Smooth muscle cell (in vitro differentiated cells): ENCODE results near the gene ANTKMT. TPM values are rescaled to one million over a fixed set of nuclear protein-coding genes. Genes with fewer than 3 reads are reported as not detected.

ENCODE experiments used
- DNase-seq: peaks from one replicate; lab custom pipeline; 2025; ENCODE audit not compliant: unreplicated experiment; lab: John Stamatoyannopoulos, UW
- H2AFZ ChIP-seq: fragments of 200-600 bp; sonication (generic); 2 replicates; pipeline ENCODE4 v1.6.0; 2016; ENCODE audit warnings: antibody characterized with exemption, low read depth, mild to moderate bottlenecking
- H3F3A ChIP-seq: fragments of 200-600 bp; sonication (generic); 2 replicates; pipeline ENCODE4 v1.6.0; 2017; ENCODE audit warnings: antibody characterized with exemption, low read depth
- H3K27ac ChIP-seq: fragments of 200-600 bp; sonication (generic); 2 replicates; pipeline ENCODE4 v1.5.1; 2016; ENCODE audit warnings: low read depth, mild to moderate bottlenecking
- H3K27me3 ChIP-seq: fragments of 200-600 bp; sonication (generic); 2 replicates; pipeline ENCODE4 v1.6.1; 2016; ENCODE audit warnings: low read depth, mild to moderate bottlenecking
- H3K36me3 ChIP-seq: fragments of 200-600 bp; sonication (generic); 2 replicates; pipeline ENCODE4 v1.5.1; 2016; ENCODE audit warnings: low read depth
- H3K4me1 ChIP-seq: fragments of 200-600 bp; sonication (generic); 2 replicates; pipeline ENCODE4 v1.5.1; 2016; ENCODE audit warnings: low read depth
- H3K4me2 ChIP-seq: fragments of 200-600 bp; sonication (generic); 2 replicates; pipeline ENCODE4 v1.6.0; 2016; ENCODE audit warnings: mild to moderate bottlenecking
- H3K4me3 ChIP-seq: fragments of 200-600 bp; sonication (generic); 2 replicates; pipeline ENCODE4 v1.5.1; 2016; ENCODE audit warnings: mild to moderate bottlenecking
- H3K79me2 ChIP-seq: fragments of 200-600 bp; sonication (generic); 2 replicates; pipeline ENCODE4 v1.6.0; 2016; ENCODE audit warnings: low read depth, mild to moderate bottlenecking
- H3K9ac ChIP-seq: fragments of 200-600 bp; sonication (generic); 2 replicates; pipeline ENCODE4 v1.6.0; 2016; ENCODE audit warnings: low read depth
- H3K9me3 ChIP-seq: fragments of 200-600 bp; sonication (generic); replicated peaks from 2 replicates; pipeline ENCODE4 v1.5.1; 2016; ENCODE audit warnings: low read depth
- H4K20me1 ChIP-seq: fragments of 200-600 bp; sonication (generic); 2 replicates; pipeline ENCODE4 v1.6.0; 2016; ENCODE audit warnings: low read depth
- CTCF ChIP-seq: fragments of 200-600 bp; sonication (generic); IDR thresholded peaks from 2 replicates; pipeline ENCODE4 v1.5.1; 2017; ENCODE audit warnings: borderline replicate concordance, mild to moderate bottlenecking, antibody characterized with exemption; ENCODE audit not compliant: insufficient read depth, poor library complexity, severe bottlenecking
- WGBS: methylation state at CpG from one replicate; pipeline ENCODE4 v1.1.7; 2016; ENCODE audit warnings: low lambda C conversion rate; 5-methylcytosine and 5-hydroxymethylcytosine counted together
- polyA plus RNA-seq: library from polyadenylated mRNA; unstranded; fragments of >200 nt; fragmentation: Nextera tagmentation; extraction: Ambion mirVana; gene quantifications from 2 replicates; pipeline ENCODE4 v1.2.1, GENCODE V29; 2016
- total RNA-seq: library from RNA; depleted of rRNA; stranded (reverse); fragments of >200 nt; gene quantifications from 2 replicates; pipeline ENCODE4 v1.2.3, GENCODE V29; 2014

Gene ANTKMT
- total and polyA plus RNA-seq, 2 experiments from 2014 or later = 15.6 to 39.8 TPM

- peaks cover 9% of the 10 kb centered on the region for H3K4me1 ChIP-seq
- H3K27ac ChIP-seq = no peak overlapping the region
- no peaks in the 10 kb centered on the region for H3F3A ChIP-seq
- no peaks in the 10 kb centered on the region for H4K20me1 ChIP-seq
- no peak for TF ChIP-seq CTCF
- no peaks in the 10 kb centered on the region for H3K9me3 ChIP-seq
- no peaks in the 10 kb centered on the region for H3K36me3 ChIP-seq
- H3K79me2 ChIP-seq = no peaks in the 10 kb centered on the region
- H3K4me3 ChIP-seq = no peak overlapping the region
- H2AFZ ChIP-seq = no peak overlapping the region
- 98% methylated on average over 12 of the region's 12 CpGs for WGBS
- H3K4me2 ChIP-seq = no peak overlapping the region
- no peak for DNase-seq
- H3K9ac ChIP-seq = no peak overlapping the region
- H3K27me3 ChIP-seq = no peaks in the 10 kb centered on the region
These were observed 11.4 kb downstream of the ANTKMT start for GRCh38 chr16:732332-732731.

DNA sequence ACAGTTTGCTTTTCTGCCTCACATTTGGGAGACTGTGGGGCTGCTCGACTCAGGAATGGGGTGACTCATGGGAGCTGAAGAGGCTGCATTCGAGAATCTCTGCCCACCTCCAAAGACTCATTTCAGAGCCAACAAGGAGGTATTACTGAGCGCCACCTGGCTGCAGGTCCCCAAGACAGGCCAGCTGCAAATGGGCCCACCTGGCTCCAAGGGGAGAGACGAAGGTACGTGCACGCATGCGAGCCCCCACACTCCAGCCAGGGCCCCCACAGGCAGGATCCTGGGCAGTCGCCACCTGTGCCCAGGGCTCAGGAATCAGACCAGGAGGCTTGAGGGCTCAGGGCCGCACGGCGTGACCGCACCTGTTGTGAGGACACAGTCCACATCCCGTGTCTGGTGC is 12.0 kb downstream of the ANTKMT start:
- Histone ChIP-seq H3K4me1 (peaks cover 4% of the 10 kb centered on the region), H4K20me1 (no peaks in the 10 kb centered on the region), H3K79me2 (no peaks in the 10 kb centered on the region), H3K9me3 (no peaks in the 10 kb centered on the region), H2AFZ (no peak overlapping the region), H3K27ac (no peak overlapping the region), H3K9ac (no peak overlapping the region), H3K4me2 (no peak overlapping the region), H3K4me3 (no peak overlapping the region), H3K36me3 (no peaks in the 10 kb centered on the region), H3F3A (no peaks in the 10 kb centered on the region), H3K27me3 (no peaks in the 10 kb centered on the region)
- 95% methylated on average over 13 of the region's 13 CpGs for WGBS
- no peak for TF ChIP-seq CTCF
- no peak for DNase-seq

DNA sequence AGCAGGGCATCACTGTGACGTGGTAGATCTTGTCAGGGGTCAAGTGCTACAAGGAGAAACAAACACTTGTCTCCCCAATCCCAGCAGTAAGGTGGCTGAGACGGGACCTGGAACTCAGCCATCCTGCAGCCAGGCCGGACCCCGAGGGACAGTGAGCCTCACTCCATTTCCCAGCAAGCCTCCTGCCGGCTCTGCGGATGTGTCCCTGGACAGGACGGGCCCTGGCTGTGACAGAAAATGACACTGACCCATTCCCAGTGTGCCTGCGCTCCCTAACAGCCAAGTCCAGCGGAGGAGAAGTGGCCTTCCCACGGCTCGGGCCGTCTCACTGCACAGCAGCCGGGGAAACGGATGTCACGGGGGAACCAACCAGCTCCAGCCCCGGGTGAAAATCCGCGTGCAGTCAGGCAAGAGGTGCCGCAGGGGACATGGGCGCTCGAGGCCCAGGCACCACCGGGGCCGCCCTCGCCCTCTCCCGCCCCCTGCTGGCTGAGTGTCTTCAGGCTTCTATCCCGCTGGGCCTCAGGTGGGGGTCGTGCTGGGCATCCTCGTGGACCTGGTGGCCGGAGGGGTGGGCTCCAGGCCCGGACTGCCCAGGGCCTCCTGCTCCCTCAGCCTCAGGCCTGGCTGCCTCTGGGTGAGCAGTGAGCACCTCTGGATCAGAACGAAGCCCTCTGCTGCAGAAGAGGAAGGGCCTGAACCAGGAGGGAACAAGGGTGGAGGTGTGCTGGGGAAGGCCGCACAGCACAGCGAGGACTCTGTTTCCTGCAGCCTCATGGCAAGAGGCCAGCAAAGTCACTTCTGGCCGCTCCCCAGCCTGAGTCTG is 12.6 kb downstream of the ANTKMT start:
- peak; percentile 29 for TF ChIP-seq CTCF
- H3K4me3 ChIP-seq = no peak overlapping the region
- H4K20me1 ChIP-seq = no peaks in the 10 kb centered on the region
- no peak overlapping the region for H2AFZ ChIP-seq
- no peak overlapping the region for H3K9ac ChIP-seq
- DNase-seq = no peak
- no peaks in the 10 kb centered on the region for H3K9me3 ChIP-seq
- no peak overlapping the region for H3K27ac ChIP-seq
- H3K4me2 ChIP-seq = no peak overlapping the region
- H3K27me3 ChIP-seq = no peaks in the 10 kb centered on the region
- WGBS = 91% methylated on average over 34 of the region's 34 CpGs
- H3K36me3 ChIP-seq = no peaks in the 10 kb centered on the region
- peaks cover 1% of the 10 kb centered on the region for H3K4me1 ChIP-seq
- no peaks in the 10 kb centered on the region for H3F3A ChIP-seq
- H3K79me2 ChIP-seq = no peaks in the 10 kb centered on the region
